H1 (cell line): ENCODE measurements around the gene ARHGAP8. TPM values are rescaled to one million over a fixed set of nuclear protein-coding genes. Genes with fewer than 3 reads are reported as not detected.

ENCODE experiments used
- CTCF ChIA-PET: fragments of 300-600 bp; sonication (Branson Sonifier 250); formaldehyde crosslinking; loops from one replicate; lab custom pipeline; 2021; ENCODE audit not compliant: partially characterized antibody; lab: Charles Lee
- POLR2A ChIA-PET: fragments of 300-600 bp; sonication (Branson Sonifier 250); formaldehyde crosslinking; loops from one replicate; lab custom pipeline; 2021; ENCODE audit warnings: inconsistent platforms; ENCODE audit not compliant: partially characterized antibody; lab: Charles Lee
- DNase-seq, 2 experiments: peaks; one replicate each; pipeline versions ENCODE4 v3.0.0 to v3.0.0-alpha.2; 2010 to 2022; ENCODE audit warnings: low spot score in 2 of 2, low read depth in 1 of 2, mixed read lengths in 1 of 2
- FAIRE-seq: peaks from 2 replicates; lab custom pipeline; 2011; peaks lifted over from hg19 to GRCh38; lab: Jason Lieb, UNC
- H2AFZ ChIP-seq: 2 replicates; pipeline ENCODE4 v1.8.1; 2012; ENCODE audit warnings: low read length, inconsistent platforms
- H2AK5ac ChIP-seq: 2 replicates; pipeline ENCODE4 v1.6.1; 2013; ENCODE audit warnings: low read depth, low read length
- H2BK120ac ChIP-seq: replicated peaks from 2 replicates; pipeline ENCODE3; 2013; ENCODE audit warnings: low read depth, low read length, inconsistent platforms
- H2BK12ac ChIP-seq: 2 replicates; pipeline ENCODE4 v1.6.1; 2013; ENCODE audit warnings: low read depth, low read length
- H2BK15ac ChIP-seq: 2 replicates; pipeline ENCODE4 v1.6.1; 2013; ENCODE audit warnings: low read length
- H2BK20ac ChIP-seq: 2 replicates; pipeline ENCODE4 v1.6.1; 2013; ENCODE audit warnings: low read length
- H2BK5ac ChIP-seq: 2 replicates; pipeline ENCODE4 v1.6.1; 2013; ENCODE audit warnings: low read depth, low read length
- H3K14ac ChIP-seq: 2 replicates; pipeline ENCODE4 v1.6.1; 2013; ENCODE audit warnings: inconsistent platforms; ENCODE audit not compliant: insufficient read length
- H3K18ac ChIP-seq: 2 replicates; pipeline ENCODE4 v1.6.1; 2013; ENCODE audit warnings: low read length; ENCODE audit errors: extremely low read depth
- H3K23ac ChIP-seq: 2 replicates; pipeline ENCODE4 v1.6.1; 2013; ENCODE audit warnings: inconsistent platforms; ENCODE audit not compliant: insufficient read length
- H3K23me2 ChIP-seq: 2 replicates; pipeline ENCODE4 v1.6.1; 2013; ENCODE audit warnings: low read depth, low read length
- H3K27ac ChIP-seq: 2 replicates; pipeline ENCODE4 v1.6.1; 2011; ENCODE audit warnings: low read depth, low read length, inconsistent platforms
- H3K27me3 ChIP-seq, 4 experiments: replicated peaks in 1 of 4; 1 replicate in 1 of 4; 2 replicates in 3 of 4; pipeline versions ENCODE4 v1.6.1 to v1.8.1; 2011 to 2013; ENCODE audit warnings: low read length in 3 of 4, mild to moderate bottlenecking in 3 of 4, inconsistent platforms in 2 of 4, mixed read lengths in 2 of 4, moderate library complexity in 1 of 4; ENCODE audit not compliant: control insufficient read depth in 3 of 4, insufficient read depth in 3 of 4; ENCODE audit errors: extremely low read depth in 1 of 4
- H3K36me3 ChIP-seq, 4 experiments: 2 replicates each; pipeline versions ENCODE4 v1.6.1 to v1.8.1; 2011 to 2013; ENCODE audit warnings: mild to moderate bottlenecking in 4 of 4, low read length in 3 of 4, moderate library complexity in 2 of 4, control low read depth in 1 of 4, inconsistent platforms in 1 of 4; ENCODE audit not compliant: insufficient read depth in 4 of 4, control insufficient read depth in 2 of 4
- H3K4ac ChIP-seq: replicated peaks from 2 replicates; pipeline ENCODE3; 2013; ENCODE audit warnings: low read length, low read depth, mixed read lengths, inconsistent platforms; ENCODE audit not compliant: insufficient read length
- H3K4me1 ChIP-seq, 4 experiments: replicated peaks in 1 of 4; 1 replicate in 1 of 4; 2 replicates in 3 of 4; pipeline versions ENCODE4 v1.6.1 to v1.8.1; 2011 to 2013; ENCODE audit warnings: low read length in 3 of 4, inconsistent platforms in 2 of 4, mixed read lengths in 1 of 4; ENCODE audit not compliant: insufficient read depth in 4 of 4, control insufficient read depth in 3 of 4
- H3K4me2 ChIP-seq, 2 experiments: 2 replicates each; pipeline versions ENCODE4 v1.6.1 to v1.8.1; 2011 to 2013; ENCODE audit warnings: low read depth in 2 of 2, low read length in 2 of 2, control low read depth in 1 of 2, inconsistent platforms in 1 of 2, mild to moderate bottlenecking in 1 of 2; ENCODE audit not compliant: insufficient read depth in 1 of 2
- H3K4me3 ChIP-seq, 4 experiments: fragments of 200-600, 300-600 bp in 1 of 4; sonication (generic), shearing (Covaris generic), sonication (Bioruptor Twin) in 1 of 4; 2 replicates each; pipeline versions ENCODE4 v1.5.1 to v1.8.1; 2011 to 2016; ENCODE audit warnings: low read length in 4 of 4, low read depth in 3 of 4, control low read depth in 2 of 4, inconsistent platforms in 2 of 4, mild to moderate bottlenecking in 2 of 4, mixed read lengths in 1 of 4, moderate library complexity in 1 of 4; ENCODE audit not compliant: insufficient read depth in 2 of 4; ENCODE audit errors: extremely low read depth in 1 of 4
- H3K56ac ChIP-seq: replicated peaks from 2 replicates; pipeline ENCODE3; 2013; ENCODE audit warnings: low read depth, mild to moderate bottlenecking, mixed read lengths, low read length, inconsistent platforms; ENCODE audit not compliant: insufficient read length
- H3K79me1 ChIP-seq: 2 replicates; pipeline ENCODE4 v1.6.1; 2013; ENCODE audit warnings: low read depth, low read length, control low read depth
- H3K79me2 ChIP-seq, 2 experiments: 2 replicates each; pipeline versions ENCODE4 v1.6.1 to v1.8.1; 2012 to 2013; ENCODE audit warnings: low read length in 2 of 2, mild to moderate bottlenecking in 2 of 2, inconsistent platforms in 1 of 2; ENCODE audit not compliant: insufficient read depth in 2 of 2, control insufficient read depth in 1 of 2
- H3K9ac ChIP-seq, 4 experiments: replicated peaks in 1 of 4; 1 replicate in 1 of 4; 2 replicates in 3 of 4; pipeline versions ENCODE4 v1.6.1 to v1.8.1; 2011 to 2013; ENCODE audit warnings: low read depth in 3 of 4, low read length in 3 of 4, control low read depth in 2 of 4, mild to moderate bottlenecking in 2 of 4, moderate library complexity in 2 of 4, inconsistent platforms in 1 of 4; ENCODE audit errors: extremely low read depth in 1 of 4
- H3K9me3 ChIP-seq, 2 experiments: 2 replicates each; pipeline versions ENCODE4 v1.6.1 to v1.8.1; 2012 to 2013; ENCODE audit warnings: mild to moderate bottlenecking in 2 of 2, moderate library complexity in 2 of 2, control low read depth in 1 of 2, inconsistent platforms in 1 of 2, low read depth in 1 of 2, low read length in 1 of 2, mixed read lengths in 1 of 2; ENCODE audit not compliant: insufficient read depth in 2 of 2
- H4K20me1 ChIP-seq, 2 experiments: replicated peaks in 1 of 2; 2 replicates each; pipeline versions ENCODE3 to v1.8.1; 2011 to 2013; ENCODE audit warnings: inconsistent platforms in 2 of 2, low read length in 2 of 2, mild to moderate bottlenecking in 1 of 2; ENCODE audit not compliant: insufficient read depth in 2 of 2, control insufficient read depth in 1 of 2
- H4K5ac ChIP-seq: 2 replicates; pipeline ENCODE4 v1.6.1; 2013; ENCODE audit warnings: low read length, low read depth, mixed read lengths, inconsistent platforms; ENCODE audit not compliant: insufficient read length
- H4K8ac ChIP-seq: 2 replicates; pipeline ENCODE4 v1.8.0; 2013; ENCODE audit warnings: mild to moderate bottlenecking, moderate library complexity, low read length, inconsistent platforms; ENCODE audit not compliant: insufficient read depth; ENCODE audit errors: extremely low read depth
- H4K91ac ChIP-seq: replicated peaks from 2 replicates; pipeline ENCODE3; 2013; ENCODE audit warnings: low read length, mixed read lengths, inconsistent platforms; ENCODE audit not compliant: insufficient read length
- BACH1 ChIP-seq: IDR thresholded peaks from 2 replicates; pipeline ENCODE4 v1.6.1; 2012; ENCODE audit warnings: low read length, improper control_type of control experiment
- CEBPB ChIP-seq: IDR thresholded peaks from 2 replicates; pipeline ENCODE4 v1.6.1; 2012; ENCODE audit warnings: low read depth, low read length
- CREB1 ChIP-seq: IDR thresholded peaks from 2 replicates; pipeline ENCODE4 v1.6.1; 2012; ENCODE audit warnings: inconsistent platforms
- HDAC2 ChIP-seq, 2 experiments: fragments of 300-600 bp in 1 of 2; sonication (generic) in 1 of 2; IDR thresholded peaks; 2 replicates each; pipeline ENCODE4 v1.6.1; 2011 to 2012; ENCODE audit warnings: low read depth in 2 of 2, low read length in 2 of 2, mild to moderate bottlenecking in 2 of 2, moderate library complexity in 2 of 2, borderline replicate concordance in 1 of 2, inconsistent platforms in 1 of 2
- HDAC6 ChIP-seq: IDR thresholded peaks from one replicate; pipeline ENCODE4 v1.7.1; 2012; ENCODE audit warnings: low read depth, mild to moderate bottlenecking, inconsistent platforms, low read length, moderate library complexity
- RAD21 ChIP-seq, 2 experiments: IDR thresholded peaks in 1 of 2; conservative IDR thresholded peaks in 1 of 2; 2 replicates each; pipeline ENCODE4 v1.6.1; 2011; ENCODE audit warnings: low read depth in 2 of 2, low read length in 2 of 2, improper control_type of control experiment in 1 of 2, inconsistent platforms in 1 of 2, mild to moderate bottlenecking in 1 of 2, moderate library complexity in 1 of 2
- SIN3A ChIP-seq, 2 experiments: IDR thresholded peaks in 1 of 2; conservative IDR thresholded peaks in 1 of 2; 2 replicates each; pipeline ENCODE4 v1.6.1; 2011 to 2012; ENCODE audit warnings: low read length in 2 of 2, improper control_type of control experiment in 1 of 2, low read depth in 1 of 2, mild to moderate bottlenecking in 1 of 2
- SIRT6 ChIP-seq: IDR thresholded peaks from one replicate; pipeline ENCODE4 v1.7.1; 2012; ENCODE audit warnings: low read length, inconsistent platforms
- SP2 ChIP-seq: IDR thresholded peaks from 2 replicates; pipeline ENCODE4 v1.6.1; 2012; ENCODE audit warnings: mild to moderate bottlenecking, low read length, inconsistent platforms
- YY1 ChIP-seq: IDR thresholded peaks from 2 replicates; pipeline ENCODE4 v1.6.1; 2011; ENCODE audit warnings: low read depth, mild to moderate bottlenecking, low read length
- WGBS, 2 experiments: shearing (Covaris generic) in 1 of 2; methylation state at CpG; one replicate each; pipeline versions ENCODE4 v1.1.6 to v1.1.7; 2013 to 2015; ENCODE audit warnings: low lambda C conversion rate in 2 of 2, mixed read lengths in 2 of 2, inconsistent platforms in 1 of 2, low coverage in 1 of 2, missing lambda C conversion rate in 1 of 2; ENCODE audit not compliant: insufficient replicate concordance in 2 of 2, insufficient coverage in 1 of 2, insufficient read length in 1 of 2; ENCODE audit errors: extremely low coverage in 1 of 2, missing lambda C conversion rate in 1 of 2; 5-methylcytosine and 5-hydroxymethylcytosine counted together
- polyA plus RNA-seq, 7 experiments: library from polyadenylated mRNA; depleted of rRNA in 3 of 7; stranded (reverse) in 5 of 7; unstranded in 2 of 7; fragments of >200 nt in 5 of 7; fragments of 200-250 nt in 2 of 7; gene quantifications; 1 replicate in 5 of 7; 2 replicates in 1 of 7; 4 replicates in 1 of 7; pipeline versions ENCODE4 v1.2.1 to v1.2.3, GENCODE V29; 2011 to 2013; ENCODE audit warnings: missing spikeins in 2 of 7, mixed read lengths in 2 of 7
- total RNA-seq: library from RNA; stranded (reverse); fragmentation: NEBNext Ultra II Directional; extraction: Animal tissue kit (Norgen Biotek cat#: 25700); gene quantifications from 2 replicates; pipeline ENCODE4 v1.2.1, GENCODE V29; 2021
- TF ChIP-seq, protein P1 (sequence below): IDR thresholded peaks from 2 replicates; pipeline ENCODE4 v1.6.1; 2012; ENCODE audit warnings: inconsistent platforms

The ARHGAP8 gene
- total and polyA plus RNA-seq, 2 of the 8 experiments (the other 6 are each of a cell fraction or from before 2014, with no cell fraction given) = 35.6 to 47.7 TPM

DNA sequence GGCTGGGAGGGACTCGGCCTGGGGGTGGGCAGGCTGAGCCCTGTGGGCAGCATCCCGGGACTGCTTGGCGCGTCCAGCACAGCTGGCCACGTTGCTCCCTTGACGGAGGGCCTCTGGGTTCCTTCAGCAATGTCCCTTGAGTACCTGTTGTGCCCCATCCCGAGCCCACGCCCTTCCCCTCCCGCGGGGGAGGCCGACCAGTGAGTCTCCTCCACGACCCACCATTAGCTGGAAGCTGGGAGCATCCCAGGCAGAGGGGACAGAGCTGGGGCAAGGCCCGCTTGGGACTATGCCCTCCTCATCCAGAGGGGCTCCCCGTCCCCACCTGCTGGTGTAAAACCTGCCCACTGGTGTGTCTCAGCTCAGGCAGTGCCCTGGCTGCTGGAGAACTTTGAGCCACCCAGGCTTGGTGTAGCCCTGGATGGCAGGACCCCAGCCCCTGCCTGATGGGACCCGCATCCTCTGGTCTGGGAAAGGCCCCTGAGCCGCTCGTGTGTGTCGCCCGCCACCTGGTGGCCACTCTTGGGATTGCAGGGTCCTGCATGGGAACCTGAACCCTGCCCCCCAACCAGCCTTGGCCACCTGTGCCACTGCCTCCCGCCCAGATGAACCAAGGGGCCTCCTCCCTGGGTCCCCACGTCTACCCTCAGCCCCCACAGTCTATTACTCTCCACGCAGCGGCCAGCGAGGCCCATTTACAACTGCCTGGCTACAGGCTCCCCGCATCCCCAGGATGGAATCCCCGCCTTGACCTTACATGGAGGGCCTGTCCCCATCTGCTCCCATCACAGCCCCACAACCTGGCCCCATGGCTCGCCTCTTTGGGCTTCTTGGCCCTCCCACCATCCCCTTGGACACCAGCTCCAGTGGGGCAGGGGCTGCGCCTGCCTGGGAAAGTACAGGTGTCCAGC, 16.6 kb upstream of the ARHGAP8 start:
- H4K8ac ChIP-seq = no peak overlapping the region
- H3K23ac ChIP-seq = no peak overlapping the region
- CTCF ChIA-PET = interaction anchor here (0.5 to 9.3 kb wide), 29 partner anchors 8 to 1488 kb away, joined by 3 to 102 read pairs (median 5); partner anchors contain the start of gene ARHGAP8
- H2AFZ ChIP-seq = no peak overlapping the region
- H3K79me2 ChIP-seq = no peaks in the 10 kb centered on the region
- H3K4ac ChIP-seq = no peak overlapping the region
- POLR2A ChIA-PET = interaction anchor here (1.2 kb wide), 1 partner anchor 17 kb away, joined by 4 read pairs; the partner anchor contains the start of gene ARHGAP8
- no peak overlapping the region for H2BK15ac ChIP-seq
- no peaks in the 10 kb centered on the region for H3K79me1 ChIP-seq
- H3K4me2 ChIP-seq = no peak overlapping the region
- peak overlapping the region; percentile 49; the same call in 1 of the 2 replicates for H2BK5ac ChIP-seq
- no peak overlapping the region for H2AK5ac ChIP-seq
- no peak overlapping the region for H3K27ac ChIP-seq
- H4K91ac ChIP-seq = no peak overlapping the region
- DNase-seq (peak; percentile 49 to 100), FAIRE-seq (peak; percentile 28)
- no peak overlapping the region for H2BK20ac ChIP-seq
- H4K5ac ChIP-seq = no peak overlapping the region
- H3K36me3 ChIP-seq = no peaks in the 10 kb centered on the region
- H3K27me3 ChIP-seq = no peaks in the 10 kb centered on the region; a peak in 1 of 7 replicates
- H3K4me3 ChIP-seq = no peak overlapping the region
- H3K9ac ChIP-seq = no peak overlapping the region
- no peak overlapping the region for H3K56ac ChIP-seq
- peaks cover 0 to 19% (median 12%) of the 10 kb centered on the region in 4 experiments; a peak in 5 of 7 replicates for H3K4me1 ChIP-seq
- H3K18ac ChIP-seq = no peak overlapping the region
- H2BK12ac ChIP-seq = 0 out of 2 replicates have a peak overlapping the region, but pooled peaks have one; percentile 39
- H4K20me1 ChIP-seq = peaks cover 0 to 14% of the 10 kb centered on the region in 2 experiments
- H3K14ac ChIP-seq = no peak overlapping the region
- 50% methylated on average over 28 of the region's 28 CpGs; no CpG with 5 or more reads in 1 of the 2 experiments for WGBS, 2 experiments
- no peaks in the 10 kb centered on the region for H3K9me3 ChIP-seq
- no peak overlapping the region for H2BK120ac ChIP-seq
- no peaks in the 10 kb centered on the region for H3K23me2 ChIP-seq
- TF ChIP-seq BACH1 (no peak), HDAC6 (no peak), RAD21 (IDR thresholded peaks at IDR 0.05 in 1 of 2, conservative IDR thresholded peaks at IDR 0.05 in 1 of 2; ENCODE audit: low read depth in 2 of 2, low read length in 2 of 2) (peak; percentile 96 to 97), SIN3A (conservative IDR thresholded peaks at IDR 0.05 in 1 of 2, IDR thresholded peaks at IDR 0.05 in 1 of 2; ENCODE audit: low read depth in 1 of 2, low read length in 2 of 2) (0 out of 4 replicates have a peak, but pooled peaks of 1 of the 2 experiments have one; percentile 38), HDAC2 (IDR thresholded peaks at IDR 0.05; ENCODE audit: borderline replicate concordance in 1 of 2, low read depth in 2 of 2, low read length in 2 of 2) (no peak), YY1 (no peak), CEBPB (no peak), SP2 (no peak), SIRT6 (no peak), CREB1 (no peak)
- TF ChIP-seq, protein P1, sequence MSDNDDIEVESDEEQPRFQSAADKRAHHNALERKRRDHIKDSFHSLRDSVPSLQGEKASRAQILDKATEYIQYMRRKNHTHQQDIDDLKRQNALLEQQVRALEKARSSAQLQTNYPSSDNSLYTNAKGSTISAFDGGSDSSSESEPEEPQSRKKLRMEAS = peak; percentile 52
